Stimulated activated effector memory CD8-positive, alpha-beta T cell treated with anti-CD3 and anti-CD28 coated beads, Interleukin-12 subunit alpha, Interleukin-12 subunit beta, amount 100 ng/mL, for 72 hours (primary cell): ENCODE results near the gene TTLL3.
A peak's percentile ranks its signal among the peaks of the same experiment; 100 is the strongest.

Experiments
- ATAC-seq: fragments of 150-1000 bp; cut with Tn5 transposase; 2 replicates; pipeline ENCODE4 v1.10.0; 2021
- DNase-seq, 2 donors: peaks; one replicate each; pipeline ENCODE4 v3.0.0; 2021 to 2022; ENCODE audit warnings: low spot score in 2 of 2
- H3K27ac Mint-ChIP-seq: one replicate; pipeline ENCODE4 v1.8.0; 2022; ENCODE audit warnings: mild to moderate bottlenecking, mixed read lengths
- H3K36me3 Mint-ChIP-seq: one replicate; pipeline ENCODE4 v1.8.0; 2022; ENCODE audit warnings: mild to moderate bottlenecking, mixed read lengths
- H3K4me1 Mint-ChIP-seq: one replicate; pipeline ENCODE4 v1.8.0; 2022; ENCODE audit warnings: mixed read lengths
- H3K4me3 Mint-ChIP-seq: one replicate; pipeline ENCODE4 v1.8.0; 2022; ENCODE audit warnings: mild to moderate bottlenecking, mixed read lengths
- H3K9me3 Mint-ChIP-seq: one replicate; pipeline ENCODE4 v1.8.0; 2022; ENCODE audit warnings: mixed read lengths

TTLL3 gene

GRCh38 chr3:9808345-9809037, 1.6 kb upstream of the TTLL3 start:
- peak overlapping the region; percentile 89 for H3K4me3 Mint-ChIP-seq
- ATAC-seq (peak; percentile 85), DNase-seq (peak; percentile 17 to 72)
- no peaks in the 10 kb centered on the region for H3K9me3 Mint-ChIP-seq
- peak overlapping the region; percentile 96 for H3K27ac Mint-ChIP-seq
- H3K4me1 Mint-ChIP-seq, result peaks cover 49% of the 10 kb centered on the region
- peaks cover 79% of the 10 kb centered on the region for H3K36me3 Mint-ChIP-seq

- peak overlapping the region; percentile 96 for H3K27ac Mint-ChIP-seq
- ATAC-seq, result no peak
- H3K4me1 Mint-ChIP-seq, result peaks cover 45% of the 10 kb centered on the region
- peak overlapping the region; percentile 89 for H3K4me3 Mint-ChIP-seq
- H3K9me3 Mint-ChIP-seq, result no peaks in the 10 kb centered on the region
- peaks cover 77% of the 10 kb centered on the region for H3K36me3 Mint-ChIP-seq
- DNase-seq, result peak in 1 of 2 donors; percentile 55
These were observed 835 bp upstream of the TTLL3 start for GRCh38 chr3:9809239-9809614.

GRCh38 chr3:9810433-9810770, 340 bp downstream of the TTLL3 start:
- peak overlapping the region; percentile 96 for H3K27ac Mint-ChIP-seq
- peaks cover 65% of the 10 kb centered on the region for H3K36me3 Mint-ChIP-seq
- ATAC-seq (no peak), DNase-seq (no peak)
- H3K4me1 Mint-ChIP-seq, result peaks cover 45% of the 10 kb centered on the region
- H3K4me3 Mint-ChIP-seq, result peak overlapping the region; percentile 89
- H3K9me3 Mint-ChIP-seq, result no peaks in the 10 kb centered on the region

GRCh38 chr3:9810846-9811245, 784 bp downstream of the TTLL3 start:
- Mint-ChIP-seq H3K36me3 (peaks cover 61% of the 10 kb centered on the region), H3K27ac (peak overlapping the region; percentile 96), H3K9me3 (no peaks in the 10 kb centered on the region), H3K4me3 (peak overlapping the region; percentile 89), H3K4me1 (peaks cover 45% of the 10 kb centered on the region)
- DNase-seq (no peak), ATAC-seq (no peak)

- no peak overlapping the region for H3K4me3 Mint-ChIP-seq
- H3K4me1 Mint-ChIP-seq, result peaks cover 32% of the 10 kb centered on the region
- no peaks in the 10 kb centered on the region for H3K9me3 Mint-ChIP-seq
- no peak for ATAC-seq
- peaks cover 49% of the 10 kb centered on the region for H3K36me3 Mint-ChIP-seq
- DNase-seq, result no peak
- no peak overlapping the region for H3K27ac Mint-ChIP-seq
These were observed 2.9 kb downstream of the TTLL3 start for GRCh38 chr3:9812870-9813483.

- ATAC-seq (no peak), DNase-seq (no peak)
- Mint-ChIP-seq H3K27ac (no peak overlapping the region), H3K36me3 (peaks cover 22% of the 10 kb centered on the region), H3K4me3 (no peak overlapping the region), H3K4me1 (peaks cover 8% of the 10 kb centered on the region), H3K9me3 (no peaks in the 10 kb centered on the region)
These were observed 5.9 kb downstream of the TTLL3 start for GRCh38 chr3:9815986-9816385.

GRCh38 chr3:9817436-9817835, 7.4 kb downstream of the TTLL3 start:
- DNase-seq (no peak), ATAC-seq (peak; percentile 44)
- Mint-ChIP-seq H3K36me3 (peaks cover 21% of the 10 kb centered on the region), H3K27ac (no peak overlapping the region), H3K9me3 (no peaks in the 10 kb centered on the region), H3K4me1 (no peaks in the 10 kb centered on the region), H3K4me3 (no peak overlapping the region)

- Mint-ChIP-seq H3K9me3 (no peaks in the 10 kb centered on the region), H3K4me3 (no peak overlapping the region), H3K4me1 (no peaks in the 10 kb centered on the region), H3K27ac (no peak overlapping the region), H3K36me3 (peaks cover 11% of the 10 kb centered on the region)
- DNase-seq (no peak), ATAC-seq (no peak)
These were observed 8.7 kb downstream of the TTLL3 start for GRCh38 chr3:9818666-9819335.

- DNase-seq (no peak), ATAC-seq (peak; percentile 34)
- peaks cover 8% of the 10 kb centered on the region for H3K36me3 Mint-ChIP-seq
- peak overlapping the region; percentile 35 for H3K27ac Mint-ChIP-seq
- H3K4me1 Mint-ChIP-seq, result no peaks in the 10 kb centered on the region
- H3K9me3 Mint-ChIP-seq, result no peaks in the 10 kb centered on the region
- no peak overlapping the region for H3K4me3 Mint-ChIP-seq
These were observed 10.5 kb downstream of the TTLL3 start for GRCh38 chr3:9820543-9820942.

- Mint-ChIP-seq H3K4me1 (no peaks in the 10 kb centered on the region), H3K4me3 (no peak overlapping the region), H3K9me3 (no peaks in the 10 kb centered on the region), H3K27ac (peak overlapping the region; percentile 35), H3K36me3 (peaks cover 8% of the 10 kb centered on the region)
- ATAC-seq (no peak), DNase-seq (no peak)
These were observed 10.9 kb downstream of the TTLL3 start for GRCh38 chr3:9820946-9821345.

- DNase-seq (no peak), ATAC-seq (no peak)
- Mint-ChIP-seq H3K9me3 (no peaks in the 10 kb centered on the region), H3K4me3 (no peak overlapping the region), H3K36me3 (peaks cover 23% of the 10 kb centered on the region), H3K27ac (no peak overlapping the region), H3K4me1 (no peaks in the 10 kb centered on the region)
These were observed 15.5 kb downstream of the TTLL3 start for GRCh38 chr3:9825451-9826040.

GRCh38 chr3:9826815-9827573, 16.9 kb downstream of the TTLL3 start:
- DNase-seq (no peak), ATAC-seq (peak; percentile 73)
- H3K27ac Mint-ChIP-seq, result no peak overlapping the region
- no peaks in the 10 kb centered on the region for H3K9me3 Mint-ChIP-seq
- peaks cover 38% of the 10 kb centered on the region for H3K36me3 Mint-ChIP-seq
- no peak overlapping the region for H3K4me3 Mint-ChIP-seq
- H3K4me1 Mint-ChIP-seq, result peaks cover 5% of the 10 kb centered on the region

- Mint-ChIP-seq H3K4me3 (no peak overlapping the region), H3K4me1 (peaks cover 5% of the 10 kb centered on the region), H3K36me3 (peaks cover 59% of the 10 kb centered on the region), H3K9me3 (no peaks in the 10 kb centered on the region), H3K27ac (peak overlapping the region; percentile 43)
- ATAC-seq (no peak), DNase-seq (no peak)
These were observed 19.0 kb downstream of the TTLL3 start for GRCh38 chr3:9828801-9829755.

GRCh38 chr3:9831253-9831652, 21.2 kb downstream of the TTLL3 start:
- no peak overlapping the region for H3K4me3 Mint-ChIP-seq
- H3K27ac Mint-ChIP-seq, result no peak overlapping the region
- DNase-seq (no peak), ATAC-seq (no peak)
- no peaks in the 10 kb centered on the region for H3K9me3 Mint-ChIP-seq
- peaks cover 5% of the 10 kb centered on the region for H3K4me1 Mint-ChIP-seq
- H3K36me3 Mint-ChIP-seq, result peaks cover 78% of the 10 kb centered on the region
